Measurements from ENCODE around the gene SEMA4G.

SEMA4G gene

GRCh38 chr10:101008823-101009423 is 39.6 kb downstream of the SEMA4G start:
- DNase-seq: no peak

GRCh38 chr10:101010329-101010728 is 41.0 kb downstream of the SEMA4G start:
- DNase-seq: no peak

GRCh38 chr10:101011517-101012423 is 42.5 kb downstream of the SEMA4G start:
- DNase-seq: no peak

GRCh38 chr10:101012525-101013364 is 43.4 kb downstream of the SEMA4G start:
- DNase-seq: peak; percentile 33 to 89

GRCh38 chr10:101013365-101013825 is 44.1 kb downstream of the SEMA4G start:
- DNase-seq: no peak

GRCh38 chr10:101014230-101014884 is 45.1 kb downstream of the SEMA4G start:
- peak; percentile 53 to 54 for DNase-seq

GRCh38 chr10:101014966-101015581 is 45.8 kb downstream of the SEMA4G start:
- DNase-seq: peak in 1 of 2 donors; percentile 52

- DNase-seq: no peak
Measured at GRCh38 chr10:101015582-101015973, 46.3 kb downstream of the SEMA4G start.

GRCh38 chr10:101016814-101017213 is 47.5 kb downstream of the SEMA4G start:
- no peak for DNase-seq

- DNase-seq: no peak
Measured at GRCh38 chr10:101018118-101018599, 48.9 kb downstream of the SEMA4G start.

GRCh38 chr10:101018600-101019439 is 49.5 kb downstream of the SEMA4G start:
- DNase-seq: peak; percentile 55 to 60

Data from bone marrow (tissue), 2 donors.